Measurements from ENCODE around the gene ZBTB48. TPM values are rescaled to one million over a fixed set of nuclear protein-coding genes. Genes with fewer than 3 reads are reported as not detected.
"Not testable (repeated sequence)": the region's sequence is repeated elsewhere in the genome, so short reads cannot be mapped to it uniquely, and the experiment has no call there.

ZBTB48 gene
- total RNA-seq, 2 donors from 2014 or later = 28.2 to 31.0 TPM

GRCh38 chr1:6599141-6599975 is 19.6 kb downstream of the ZBTB48 start:
- no peak for DNase-seq
- Mint-ChIP-seq H3K4me3 (no peak overlapping the region), H3K36me3 (ENCODE audit: low read depth) (peaks cover 28% of the 10 kb centered on the region), H3K27ac (peak overlapping the region; percentile 12), H3K4me1 (peaks cover 18% of the 10 kb centered on the region), H3K9me3 (no peaks in the 10 kb centered on the region), H3K27me3 (ENCODE audit: insufficient read depth) (no peaks in the 10 kb centered on the region)
- Histone ChIP-seq H3K9me3 (ENCODE audit: control insufficient read depth, low read length) (no peaks in the 10 kb centered on the region), H3K9ac (ENCODE audit: extremely low read depth, low read length, poor library complexity, severe bottlenecking) (no peak overlapping the region), H3K4me1 (ENCODE audit: control insufficient read depth, insufficient read depth, low read length) (peaks cover 10% of the 10 kb centered on the region), H3K36me3 (ENCODE audit: control insufficient read depth, insufficient read depth, low read length) (peaks cover 38% of the 10 kb centered on the region), H3K4me3 (ENCODE audit: low read length) (no peak overlapping the region), H3K27me3 (ENCODE audit: control insufficient read depth, insufficient read depth, low read length, poor library complexity, severe bottlenecking) (no peaks in the 10 kb centered on the region), H3K27ac (ENCODE audit: low read depth, low read length) (no peak overlapping the region)
- WGBS, 2 experiments (ENCODE audit: insufficient coverage in 1 of 2, insufficient read length in 1 of 2) = 94 to 96% methylated on average over 20 to 31 of the region's 31 CpGs
- TF ChIP-seq CTCF (conservative IDR thresholded peaks at IDR 0.05) = no peak

DNA sequence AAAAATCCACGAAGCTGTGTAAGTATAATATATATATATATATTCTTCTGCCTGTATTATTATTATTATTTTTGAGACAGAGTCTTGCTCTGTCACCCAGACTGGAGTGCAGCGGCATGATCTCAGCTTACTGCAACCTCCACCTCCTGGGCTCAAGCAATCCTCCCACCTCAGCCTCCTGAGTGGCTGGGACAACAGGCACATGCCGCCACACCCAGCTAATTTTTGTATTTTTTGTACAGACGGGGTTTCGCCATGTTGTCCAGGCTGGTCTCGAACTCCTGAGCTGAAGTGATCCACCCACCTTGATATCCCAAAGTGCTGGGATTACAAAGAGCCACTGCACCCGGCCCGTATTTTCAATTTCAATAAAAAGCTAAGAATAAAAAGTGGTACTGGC is 20.2 kb downstream of the ZBTB48 start:
- not testable (repeated sequence) for H3K27ac Mint-ChIP-seq; DNase-seq; H3K9ac ChIP-seq (ENCODE audit: extremely low read depth, low read length, poor library complexity, severe bottlenecking); H3K9me3 Mint-ChIP-seq; H3K9me3 ChIP-seq (ENCODE audit: control insufficient read depth, low read length); H3K27ac ChIP-seq (ENCODE audit: low read depth, low read length); H3K27me3 ChIP-seq (ENCODE audit: control insufficient read depth, insufficient read depth, low read length, poor library complexity, severe bottlenecking); H3K27me3 Mint-ChIP-seq (ENCODE audit: insufficient read depth); H3K4me1 ChIP-seq (ENCODE audit: control insufficient read depth, insufficient read depth, low read length)
- Mint-ChIP-seq H3K36me3 (ENCODE audit: low read depth) (peaks cover 23% of the 10 kb centered on the region), H3K4me1 (peaks cover 19% of the 10 kb centered on the region), H3K4me3 (peak overlapping the region; percentile 75)
- Histone ChIP-seq H3K4me3 (ENCODE audit: low read length) (peak overlapping the region; percentile 95), H3K36me3 (ENCODE audit: control insufficient read depth, insufficient read depth, low read length) (peaks cover 33% of the 10 kb centered on the region)
- WGBS, 2 experiments (ENCODE audit: insufficient coverage in 1 of 2, insufficient read length in 1 of 2) = 91 to 92% methylated on average over 6 to 7 of the region's 8 CpGs

GRCh38 chr1:6600410-6601048 is 20.7 kb downstream of the ZBTB48 start:
- Histone ChIP-seq H3K4me1 (ENCODE audit: control insufficient read depth, insufficient read depth, low read length) (peaks cover 10% of the 10 kb centered on the region), H3K27ac (ENCODE audit: low read depth, low read length) (no peak overlapping the region), H3K27me3 (ENCODE audit: control insufficient read depth, insufficient read depth, low read length, poor library complexity, severe bottlenecking) (no peaks in the 10 kb centered on the region), H3K9me3 (ENCODE audit: control insufficient read depth, low read length) (no peaks in the 10 kb centered on the region), H3K4me3 (ENCODE audit: low read length) (peak overlapping the region; percentile 95), H3K36me3 (ENCODE audit: control insufficient read depth, insufficient read depth, low read length) (peaks cover 28% of the 10 kb centered on the region), H3K9ac (ENCODE audit: extremely low read depth, low read length, poor library complexity, severe bottlenecking) (peak overlapping the region; percentile 76)
- Mint-ChIP-seq H3K4me1 (peaks cover 19% of the 10 kb centered on the region), H3K4me3 (peak overlapping the region; percentile 75), H3K27me3 (ENCODE audit: insufficient read depth) (no peaks in the 10 kb centered on the region), H3K36me3 (ENCODE audit: low read depth) (peaks cover 19% of the 10 kb centered on the region), H3K9me3 (no peaks in the 10 kb centered on the region), H3K27ac (peak overlapping the region; percentile 82)
- 21 to 28% methylated on average over 7 to 10 of the region's 10 CpGs for WGBS, 2 experiments (ENCODE audit: insufficient coverage in 1 of 2, insufficient read length in 1 of 2)
- TF ChIP-seq CTCF (conservative IDR thresholded peaks at IDR 0.05) = no peak
- DNase-seq = no peak

All from endodermal cell (in vitro differentiated cells).